ENCODE measurements around the gene CCNT2. TPM values are rescaled to one million over a fixed set of nuclear protein-coding genes. Genes with fewer than 3 reads are reported as not detected.

Gene CCNT2
- total RNA-seq (2014; rRNA removed) (16.2 and 18.9 TPM in 2 replicates), Bru-seq, nascent RNA (percentile 94 among the genes with signal in this experiment), BruChase-seq, experiment 1, labeled RNA remaining after a 6-hour chase (percentile 85 among the genes with signal in this experiment), BruChase-seq, experiment 2, labeled RNA remaining after a 2-hour chase (percentile 94 among the genes with signal in this experiment)
- long read RNA-seq, full-length matches to known transcripts = 68 of 88 reads
- long read RNA-seq, partial matches to known transcripts = 3 of 88 reads
- long read RNA-seq, other reads (novel, unspliced or antisense) = 17 of 88 reads

DNA sequence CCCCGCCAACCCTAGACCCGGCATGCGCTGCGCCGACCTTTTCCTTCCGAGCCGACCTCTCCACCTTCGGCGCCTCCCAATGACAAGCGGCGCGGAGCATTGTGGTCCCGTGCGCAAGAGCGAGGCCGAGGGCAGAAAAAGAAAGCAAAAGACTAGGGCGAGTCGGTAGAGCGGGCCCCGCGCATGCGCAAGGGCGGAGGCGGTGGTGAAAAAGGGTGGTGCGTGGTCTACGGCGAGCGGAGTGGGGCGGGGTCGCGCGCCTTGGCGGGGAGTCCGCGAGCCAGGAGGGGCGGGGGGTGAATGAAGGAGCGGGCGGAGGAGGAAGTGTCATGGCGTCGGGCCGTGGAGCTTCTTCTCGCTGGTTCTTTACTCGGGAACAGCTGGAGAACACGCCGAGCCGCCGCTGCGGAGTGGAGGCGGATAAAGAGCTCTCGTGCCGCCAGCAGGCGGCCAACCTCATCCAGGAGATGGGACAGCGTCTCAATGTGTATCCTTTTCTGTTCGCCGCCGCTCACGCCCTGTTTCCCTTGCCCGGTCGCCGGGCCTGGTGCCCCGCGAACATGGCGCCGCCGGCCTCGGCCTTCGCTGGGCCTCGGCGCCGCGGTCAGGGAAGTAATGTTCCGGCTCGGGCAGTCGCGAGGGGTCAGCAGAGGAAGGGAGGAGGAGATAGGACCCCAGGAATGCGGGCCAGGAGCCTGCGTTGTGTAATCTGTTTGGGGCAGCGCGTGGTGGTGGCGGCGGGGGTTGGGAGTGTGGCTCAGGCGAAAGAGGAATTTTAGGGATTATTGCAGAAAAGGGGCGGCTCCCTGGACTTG is at the start of gene CCNT2:
CCNT2 (plus strand) TSS at position 297 of the 815 bp plus-strand sequence; CDS start at position 330, 33 bp downstream.
- DNase-seq = peak; percentile 99
- H3K4me1 ChIP-seq (ENCODE audit: insufficient read depth, low read length) = peaks cover 19% of the 10 kb centered on the region; the same call in 1 of the 2 replicates
- peak within 1 kb of the TSS; percentile 93 for H3K27ac ChIP-seq (ENCODE audit: low read length)
- peak; percentile 92 for ATAC-seq
- H3K27me3 ChIP-seq (ENCODE audit: low read length) = no peaks in the 10 kb centered on the region
- H2AFZ ChIP-seq (ENCODE audit: low read length) = peak within 1 kb of the TSS; percentile 88
- peaks cover 55% of the 10 kb centered on the region for H3K79me2 ChIP-seq (ENCODE audit: low read length)
- H3K36me3 ChIP-seq (ENCODE audit: low read depth, low read length) = peaks cover 5% of the 10 kb centered on the region; the same call in 1 of the 2 replicates
- POLR2A ChIA-PET (ENCODE audit: unreplicated experiment) = no interaction called here
- H3K4me2 ChIP-seq (ENCODE audit: low read length) = peak within 1 kb of the TSS; percentile 90
- peak within 1 kb of the TSS; percentile 96 for H3K4me3 ChIP-seq (ENCODE audit: low read length)
- TF ChIP-seq EZH2phosphoT487 (IDR thresholded peaks at IDR 0.05; ENCODE audit: borderline replicate concordance, low read length) = no peak
- no peak for TF ChIP-seq EZH2 (IDR thresholded peaks at IDR 0.05; ENCODE audit: low read length, unreplicated experiment)
- TF ChIP-seq, protein P1, sequence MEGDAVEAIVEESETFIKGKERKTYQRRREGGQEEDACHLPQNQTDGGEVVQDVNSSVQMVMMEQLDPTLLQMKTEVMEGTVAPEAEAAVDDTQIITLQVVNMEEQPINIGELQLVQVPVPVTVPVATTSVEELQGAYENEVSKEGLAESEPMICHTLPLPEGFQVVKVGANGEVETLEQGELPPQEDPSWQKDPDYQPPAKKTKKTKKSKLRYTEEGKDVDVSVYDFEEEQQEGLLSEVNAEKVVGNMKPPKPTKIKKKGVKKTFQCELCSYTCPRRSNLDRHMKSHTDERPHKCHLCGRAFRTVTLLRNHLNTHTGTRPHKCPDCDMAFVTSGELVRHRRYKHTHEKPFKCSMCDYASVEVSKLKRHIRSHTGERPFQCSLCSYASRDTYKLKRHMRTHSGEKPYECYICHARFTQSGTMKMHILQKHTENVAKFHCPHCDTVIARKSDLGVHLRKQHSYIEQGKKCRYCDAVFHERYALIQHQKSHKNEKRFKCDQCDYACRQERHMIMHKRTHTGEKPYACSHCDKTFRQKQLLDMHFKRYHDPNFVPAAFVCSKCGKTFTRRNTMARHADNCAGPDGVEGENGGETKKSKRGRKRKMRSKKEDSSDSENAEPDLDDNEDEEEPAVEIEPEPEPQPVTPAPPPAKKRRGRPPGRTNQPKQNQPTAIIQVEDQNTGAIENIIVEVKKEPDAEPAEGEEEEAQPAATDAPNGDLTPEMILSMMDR (conservative IDR thresholded peaks at IDR 0.05; ENCODE audit: low read depth, low read length) = no peak
- no peaks in the 10 kb centered on the region for H3F3A ChIP-seq (ENCODE audit: low read length, unreplicated experiment)
- no peaks in the 10 kb centered on the region for H3K9me2 ChIP-seq (replicated peaks; ENCODE audit: low read length)
- no peaks in the 10 kb centered on the region for H3K9me3 ChIP-seq (ENCODE audit: low read length)
- intact Hi-C loops (cut with micrococcal nuclease) = loop anchor here (1.0 kb wide), 1 partner anchor 41 kb away; no protein-coding TSS in a partner anchor
- CTCF ChIA-PET = interaction anchor here (1.6 kb wide), 1 partner anchor 458 kb away, joined by 4 read pairs; no protein-coding TSS in a partner anchor
- BruUV-seq (replicated peaks) = TSS peak; percentile 53
- peaks cover 37% of the 10 kb centered on the region for H4K20me1 ChIP-seq (ENCODE audit: low read length)
- H3K9ac ChIP-seq (ENCODE audit: low read length) = peak within 1 kb of the TSS; percentile 100

DNA sequence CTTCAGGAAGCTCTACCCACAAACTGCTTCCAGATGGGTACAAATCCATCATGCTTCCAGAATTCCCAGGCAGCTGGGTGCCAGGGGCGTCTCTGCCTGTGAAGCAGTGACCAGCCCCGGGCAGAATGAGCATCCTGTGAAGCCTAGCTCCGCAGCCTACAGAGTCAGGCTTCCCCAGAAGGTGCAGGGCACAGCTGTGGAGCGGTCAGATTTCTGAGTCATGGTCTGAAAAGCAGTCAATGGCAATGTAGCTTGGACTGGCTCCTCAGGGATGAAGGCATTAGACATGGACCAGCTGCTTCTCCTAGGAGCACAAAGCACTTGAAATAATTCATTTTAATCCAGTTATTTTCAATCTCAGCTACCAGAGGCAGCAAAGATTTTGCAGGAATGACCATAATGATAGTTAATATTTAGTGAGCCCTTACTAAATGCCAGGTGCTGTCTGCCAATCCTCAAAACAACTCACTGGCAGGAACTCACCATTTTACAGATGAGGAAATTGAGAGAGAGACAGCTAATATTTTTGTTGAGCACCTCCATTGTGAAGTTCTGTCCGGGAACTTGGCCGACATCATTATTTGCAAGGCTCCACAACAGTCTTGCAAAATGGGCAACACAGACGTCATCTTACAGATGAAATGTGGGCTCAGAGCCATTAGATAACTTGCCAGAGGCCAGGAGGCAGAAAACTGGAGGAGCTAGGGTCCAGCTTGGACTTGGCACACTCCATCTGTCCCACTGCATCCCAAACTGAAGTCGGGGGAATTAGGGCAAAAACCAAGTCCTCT is 48.5 kb upstream of the CCNT2 start:
- Histone ChIP-seq H3K4me2 (ENCODE audit: low read length) (no peak overlapping the region), H3K4me3 (ENCODE audit: low read length) (no peak overlapping the region), H3K36me3 (ENCODE audit: low read depth, low read length) (no peaks in the 10 kb centered on the region), H3K27me3 (ENCODE audit: low read length) (no peaks in the 10 kb centered on the region), H3K27ac (ENCODE audit: low read length) (no peak overlapping the region), H3K9ac (ENCODE audit: low read length) (no peak overlapping the region), H3F3A (ENCODE audit: low read length, unreplicated experiment) (no peaks in the 10 kb centered on the region), H2AFZ (ENCODE audit: low read length) (no peak overlapping the region), H3K9me2 (replicated peaks; ENCODE audit: low read length) (no peaks in the 10 kb centered on the region), H3K9me3 (ENCODE audit: low read length) (no peaks in the 10 kb centered on the region), H3K79me2 (ENCODE audit: low read length) (no peaks in the 10 kb centered on the region), H3K4me1 (ENCODE audit: insufficient read depth, low read length) (peaks cover 25% of the 10 kb centered on the region), H4K20me1 (ENCODE audit: low read length) (no peaks in the 10 kb centered on the region)
- TF ChIP-seq, protein P1 (conservative IDR thresholded peaks at IDR 0.05; ENCODE audit: low read depth, low read length) = no peak
- no peak for TF ChIP-seq EZH2 (IDR thresholded peaks at IDR 0.05; ENCODE audit: low read length, unreplicated experiment)
- no peak for TF ChIP-seq EZH2phosphoT487 (IDR thresholded peaks at IDR 0.05; ENCODE audit: borderline replicate concordance, low read length)
- DNase-seq = no peak
- ChIA-PET CTCF (no interaction called here), POLR2A (ENCODE audit: unreplicated experiment) (no interaction called here)
- BruUV-seq (replicated peaks) = no TSS peak
- intact Hi-C loops (cut with micrococcal nuclease) = no loop called here
- ATAC-seq = no peak

All from PC-3 (cell line).